IPS-20b (cell line): Measurements from ENCODE around the gene SCN1B.

Source experiments
- H3K27ac ChIP-seq: one replicate; pipeline ENCODE4 v1.5.1; 2013; ENCODE audit warnings: low read length
- H3K27me3 ChIP-seq: 2 replicates; pipeline ENCODE4 v1.6.1; 2013; ENCODE audit warnings: mild to moderate bottlenecking, low read length, inconsistent platforms; ENCODE audit not compliant: insufficient read depth
- H3K36me3 ChIP-seq: 2 replicates; pipeline ENCODE4 v1.6.1; 2013; ENCODE audit warnings: low read depth, mild to moderate bottlenecking, inconsistent platforms, low read length, moderate library complexity; ENCODE audit not compliant: insufficient read depth
- H3K4me1 ChIP-seq: 2 replicates; pipeline ENCODE4 v1.6.1; 2013; ENCODE audit warnings: mild to moderate bottlenecking, control low read depth, inconsistent platforms, low read length, moderate library complexity; ENCODE audit not compliant: insufficient read depth
- H3K4me3 ChIP-seq: 2 replicates; pipeline ENCODE4 v1.5.1; 2013; ENCODE audit warnings: mild to moderate bottlenecking, low read length, inconsistent platforms
- H3K9ac ChIP-seq: 2 replicates; pipeline ENCODE4 v1.6.1; 2013; ENCODE audit warnings: low read depth, mild to moderate bottlenecking, inconsistent platforms, low read length, moderate library complexity
- H3K9me3 ChIP-seq: 2 replicates; pipeline ENCODE4 v1.6.1; 2013; ENCODE audit warnings: mild to moderate bottlenecking, low read depth, low read length, inconsistent platforms; ENCODE audit not compliant: insufficient read depth

SCN1B gene

DNA sequence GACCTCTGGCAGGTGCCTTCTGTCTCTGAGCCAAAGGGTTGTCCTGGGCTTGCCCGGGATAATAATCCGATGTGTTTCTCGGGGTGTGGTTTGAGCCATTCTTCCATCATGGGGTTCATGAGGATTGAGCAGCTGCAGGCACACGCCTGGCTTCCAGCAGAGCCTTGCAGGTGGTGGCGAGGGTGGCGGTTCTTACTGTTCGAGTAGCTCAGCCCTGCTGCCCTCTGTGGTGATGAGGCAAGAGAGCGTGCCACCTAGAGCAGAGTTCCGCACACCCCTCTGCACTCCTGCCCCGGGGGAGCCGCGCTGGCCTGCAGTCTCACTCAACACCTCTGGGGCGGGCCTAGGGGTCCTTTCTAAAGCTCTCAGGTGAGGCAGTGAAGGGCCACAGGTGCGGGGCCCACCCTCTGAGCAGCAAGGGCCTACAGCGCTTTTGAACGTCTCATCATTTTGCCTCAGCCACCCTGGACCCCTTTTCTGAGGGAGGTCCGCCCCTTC is 3.8 kb downstream of the SCN1B start:
- no peaks in the 10 kb centered on the region; the same call in 1 of the 2 replicates for H3K36me3 ChIP-seq
- no peak overlapping the region for H3K27ac ChIP-seq
- peaks cover 38% of the 10 kb centered on the region for H3K27me3 ChIP-seq
- no peak overlapping the region for H3K9ac ChIP-seq
- no peaks in the 10 kb centered on the region for H3K9me3 ChIP-seq
- H3K4me1 ChIP-seq: peaks cover 4% of the 10 kb centered on the region; the same call in 1 of the 2 replicates
- H3K4me3 ChIP-seq: no peak overlapping the region

DNA sequence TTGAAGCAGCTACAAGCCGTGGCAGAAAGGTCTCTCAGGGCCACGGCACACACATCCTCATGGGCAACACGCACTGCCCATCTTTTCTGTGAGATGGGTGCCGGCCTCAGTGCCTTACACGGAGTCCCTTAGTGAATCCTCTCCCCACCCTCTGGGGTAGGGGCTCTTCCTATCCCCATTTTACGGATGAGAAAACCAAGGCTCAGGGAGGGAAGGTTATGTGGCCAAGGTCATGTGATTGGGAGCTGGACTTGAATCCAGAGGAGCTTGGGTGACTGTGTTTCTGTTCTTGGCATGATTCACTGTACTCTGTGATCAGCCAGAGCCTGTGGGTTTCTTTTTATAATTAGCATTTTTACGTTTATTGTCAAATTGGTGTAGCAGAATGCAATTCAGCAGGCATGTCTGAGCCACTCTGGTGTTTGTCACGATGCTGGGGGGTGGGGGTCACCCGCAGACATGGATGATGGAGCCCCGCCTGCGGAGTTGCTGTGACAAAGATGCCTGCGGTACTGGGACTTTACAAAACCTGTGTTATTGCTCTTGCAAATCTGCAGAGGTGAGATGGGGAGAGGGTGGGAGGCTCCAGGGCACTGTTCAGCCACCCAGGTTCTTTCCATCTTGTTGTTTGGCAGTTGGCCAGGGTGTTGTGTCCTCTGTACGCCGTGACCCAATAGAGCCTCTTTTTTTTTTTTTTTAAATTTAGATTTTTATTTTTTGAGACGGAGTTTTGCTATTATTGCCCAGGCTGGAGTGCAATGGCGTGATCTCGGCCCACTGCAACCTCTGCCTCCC is 4.5 kb downstream of the SCN1B start:
- no peak overlapping the region for H3K4me3 ChIP-seq
- no peaks in the 10 kb centered on the region for H3K9me3 ChIP-seq
- H3K27me3 ChIP-seq: peaks cover 35% of the 10 kb centered on the region
- no peak overlapping the region for H3K27ac ChIP-seq
- no peaks in the 10 kb centered on the region; the same call in 1 of the 2 replicates for H3K36me3 ChIP-seq
- no peak overlapping the region for H3K9ac ChIP-seq
- peaks cover 4% of the 10 kb centered on the region; the same call in 1 of the 2 replicates for H3K4me1 ChIP-seq

DNA sequence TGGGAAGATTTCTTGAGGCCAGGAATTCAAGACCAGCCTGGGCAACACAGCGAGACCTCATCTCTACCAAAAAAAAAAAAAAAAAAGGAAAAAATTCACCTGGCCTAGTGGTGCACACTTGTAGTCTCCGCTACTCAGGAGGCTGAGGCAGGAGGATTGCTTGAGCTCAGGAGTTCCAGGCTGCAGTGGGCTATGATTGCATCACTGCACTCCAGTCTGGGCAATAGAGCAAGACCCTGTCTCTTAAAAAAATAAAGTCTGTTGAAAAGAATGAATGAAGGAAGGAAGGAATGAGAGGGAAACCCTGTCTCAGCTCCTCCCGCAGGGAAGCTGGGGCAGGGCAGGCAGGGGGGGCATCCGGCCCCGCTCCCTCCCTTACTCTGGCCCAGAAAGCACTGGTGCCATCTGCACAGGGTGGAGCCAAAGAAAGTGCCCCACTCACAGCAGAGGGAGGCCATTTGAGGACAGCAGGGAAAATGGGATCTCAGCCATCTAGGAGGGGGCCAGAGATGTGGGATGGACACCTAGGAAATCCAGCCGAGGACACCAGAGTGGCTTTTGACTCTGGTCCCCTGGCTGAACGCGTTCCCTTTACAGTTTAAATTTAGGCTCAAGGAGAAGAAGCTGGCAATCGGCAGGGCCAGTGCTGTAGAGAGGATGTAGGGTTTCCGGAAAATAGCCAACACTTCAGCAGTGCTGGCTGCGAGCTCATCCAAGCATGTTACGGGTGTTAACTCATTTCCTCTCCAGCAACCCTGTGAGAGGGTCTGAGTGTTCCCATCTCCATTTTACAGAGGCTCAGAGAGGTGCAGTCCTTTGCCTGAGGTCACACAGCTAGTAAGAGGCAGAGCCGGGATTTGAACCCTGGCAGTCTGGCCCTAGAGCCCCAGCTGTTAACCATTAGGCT is 7.7 kb downstream of the SCN1B start:
- H3K36me3 ChIP-seq: no peaks in the 10 kb centered on the region; the same call in 1 of the 2 replicates
- H3K27ac ChIP-seq: no peak overlapping the region

DNA sequence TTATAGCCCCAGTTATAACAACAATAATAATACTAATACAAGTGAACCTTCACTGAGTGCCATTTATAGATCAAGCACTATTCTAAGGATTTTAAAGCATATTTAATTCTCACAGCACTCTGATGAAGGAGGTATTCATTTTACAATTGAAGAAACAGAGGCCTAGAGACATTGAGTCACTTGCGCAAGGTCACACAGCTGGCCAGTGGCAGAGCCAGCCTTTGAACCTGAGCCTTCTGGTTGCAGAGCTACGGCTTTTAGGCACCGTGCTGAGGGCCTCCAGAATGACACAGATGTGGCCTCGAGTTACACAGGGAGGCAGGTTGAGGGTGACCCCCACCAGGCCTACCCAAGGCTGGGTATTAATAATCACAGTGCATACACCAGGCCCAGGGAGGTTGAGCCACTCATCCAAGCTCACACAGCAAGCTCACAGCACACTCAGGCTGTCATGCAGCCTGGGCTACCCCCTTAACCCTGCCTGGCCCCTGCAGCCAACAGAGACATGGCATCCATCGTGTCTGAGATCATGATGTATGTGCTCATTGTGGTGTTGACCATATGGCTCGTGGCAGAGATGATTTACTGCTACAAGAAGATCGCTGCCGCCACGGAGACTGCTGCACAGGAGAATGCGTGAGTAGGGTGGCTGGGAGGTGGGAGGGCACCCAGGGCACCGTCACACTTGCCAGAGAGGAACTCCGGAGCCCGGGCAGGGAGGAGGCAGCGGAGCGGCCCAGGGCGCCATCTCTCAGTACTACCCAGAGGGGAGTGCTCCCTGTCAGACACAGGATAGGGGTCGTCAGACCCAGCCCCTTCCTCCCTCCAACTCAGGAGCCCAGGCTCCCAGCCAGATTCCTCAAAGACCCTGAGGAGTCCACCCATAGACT is 8.6 kb downstream of the SCN1B start:
- Histone ChIP-seq H3K36me3 (no peaks in the 10 kb centered on the region; the same call in 1 of the 2 replicates), H3K9me3 (no peaks in the 10 kb centered on the region), H3K4me1 (peaks cover 16% of the 10 kb centered on the region; the same call in 1 of the 2 replicates), H3K27me3 (0 out of 2 replicates have a peak, but pooled peaks cover 1% of the 10 kb centered on the region), H3K9ac (peak overlapping the region; percentile 27; the same call in 1 of the 2 replicates), H3K27ac (no peak overlapping the region), H3K4me3 (no peak overlapping the region)

More for the DNA sequence above, 7.7 kb downstream of the SCN1B start:
- H3K4me3 ChIP-seq: no peak overlapping the region
- H3K27me3 ChIP-seq: peaks cover 10% of the 10 kb centered on the region; the same call in 1 of the 2 replicates
- no peak overlapping the region for H3K9ac ChIP-seq
- no peaks in the 10 kb centered on the region for H3K9me3 ChIP-seq
- peaks cover 16% of the 10 kb centered on the region; the same call in 1 of the 2 replicates for H3K4me1 ChIP-seq

DNA sequence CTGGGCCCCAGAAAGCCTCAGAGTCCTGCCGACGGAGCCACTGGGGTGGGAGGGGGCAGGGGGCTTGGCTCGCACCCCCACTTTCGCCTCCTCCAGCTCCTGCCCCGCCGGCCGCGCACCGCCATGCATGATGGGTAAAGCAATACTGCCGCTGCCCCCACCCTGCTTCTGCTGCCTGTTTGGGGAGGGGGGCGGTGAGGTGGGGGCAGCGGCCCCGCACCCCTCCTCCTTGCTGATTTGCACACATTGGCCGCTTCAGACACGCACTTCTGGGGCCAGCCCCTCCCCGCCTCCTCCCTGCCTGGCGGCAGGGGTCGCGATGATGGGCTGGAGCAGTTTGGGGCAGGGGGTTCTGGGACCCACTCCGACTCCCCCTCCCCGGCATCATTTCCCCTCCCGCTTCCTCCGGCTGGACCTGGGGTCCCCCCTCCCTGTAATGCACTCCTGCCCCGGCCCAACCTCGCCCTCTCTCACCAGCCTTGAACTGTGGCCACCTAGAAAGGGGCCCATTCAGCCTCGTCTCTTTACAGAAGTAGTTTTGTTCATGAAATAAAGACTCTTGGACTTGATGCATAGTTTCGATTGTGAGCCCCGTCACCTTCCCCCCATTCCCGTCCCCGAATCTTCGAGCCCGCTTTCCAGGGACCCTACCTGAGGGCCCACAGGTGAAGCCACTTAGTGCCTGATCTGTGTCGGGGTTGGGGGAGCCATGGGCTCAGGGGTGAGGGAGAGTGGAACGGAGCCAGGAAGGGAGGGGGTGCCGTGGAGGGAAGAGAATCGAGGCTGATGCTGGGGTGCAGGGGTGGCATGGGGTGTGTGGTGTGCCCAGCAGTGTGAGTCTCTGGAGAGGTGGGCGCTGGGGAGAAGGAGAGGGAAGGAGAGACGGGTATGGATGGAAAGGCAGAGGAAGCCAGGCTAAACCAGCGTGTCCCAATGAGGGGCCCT is 9.9 kb downstream of the SCN1B start:
- H3K4me3 ChIP-seq: peak overlapping the region; percentile 65; the same call in 1 of the 2 replicates
- H3K27ac ChIP-seq: peak overlapping the region; percentile 42
- peak overlapping the region; percentile 70; the same call in 1 of the 2 replicates for H3K9ac ChIP-seq
- peaks cover 16% of the 10 kb centered on the region; the same call in 1 of the 2 replicates for H3K4me1 ChIP-seq
- no peaks in the 10 kb centered on the region for H3K36me3 ChIP-seq
- H3K9me3 ChIP-seq: no peaks in the 10 kb centered on the region
- H3K27me3 ChIP-seq: no peaks in the 10 kb centered on the region

DNA sequence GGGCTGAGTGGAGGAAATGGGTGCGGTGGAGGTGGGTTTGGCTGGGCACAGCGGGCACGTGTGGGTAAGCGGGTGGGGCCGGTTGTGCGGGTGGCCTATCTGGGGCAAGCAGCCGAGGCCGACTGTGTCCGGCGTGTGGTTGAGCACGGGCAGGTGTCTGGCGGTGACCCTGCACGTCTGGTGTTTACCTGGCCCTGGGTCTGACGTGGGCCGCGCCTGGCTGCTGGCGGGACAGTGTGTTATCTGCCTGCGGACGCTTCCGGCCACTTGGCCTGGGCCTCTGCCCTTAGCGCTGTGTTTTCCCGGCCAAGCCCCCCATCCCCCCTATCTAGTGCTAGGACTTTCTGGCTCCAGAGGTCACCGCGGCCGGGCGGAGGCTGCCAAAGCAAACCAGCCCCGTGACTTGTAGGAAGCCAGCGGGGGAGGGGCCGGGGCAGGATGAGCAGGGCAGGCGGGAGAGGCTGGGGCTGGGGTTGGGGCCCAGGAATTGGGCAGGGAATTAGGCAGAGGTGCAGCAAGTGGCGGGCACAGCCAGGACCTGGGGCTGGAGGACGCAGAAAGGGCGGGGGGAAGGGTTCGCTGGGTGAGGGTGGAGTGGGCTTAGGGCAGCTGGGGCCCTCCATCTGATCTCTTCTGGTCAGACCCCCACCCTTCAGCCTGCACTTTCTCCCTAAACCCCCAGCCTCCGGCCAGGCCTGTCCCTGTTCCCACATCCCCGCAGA is 10.7 kb downstream of the SCN1B start:
- Histone ChIP-seq H3K9ac (peak overlapping the region; percentile 70; the same call in 1 of the 2 replicates), H3K36me3 (no peaks in the 10 kb centered on the region), H3K4me3 (peak overlapping the region; percentile 65; the same call in 1 of the 2 replicates), H3K9me3 (no peaks in the 10 kb centered on the region), H3K4me1 (peaks cover 18% of the 10 kb centered on the region; the same call in 1 of the 2 replicates), H3K27me3 (no peaks in the 10 kb centered on the region), H3K27ac (peak overlapping the region; percentile 42)

DNA sequence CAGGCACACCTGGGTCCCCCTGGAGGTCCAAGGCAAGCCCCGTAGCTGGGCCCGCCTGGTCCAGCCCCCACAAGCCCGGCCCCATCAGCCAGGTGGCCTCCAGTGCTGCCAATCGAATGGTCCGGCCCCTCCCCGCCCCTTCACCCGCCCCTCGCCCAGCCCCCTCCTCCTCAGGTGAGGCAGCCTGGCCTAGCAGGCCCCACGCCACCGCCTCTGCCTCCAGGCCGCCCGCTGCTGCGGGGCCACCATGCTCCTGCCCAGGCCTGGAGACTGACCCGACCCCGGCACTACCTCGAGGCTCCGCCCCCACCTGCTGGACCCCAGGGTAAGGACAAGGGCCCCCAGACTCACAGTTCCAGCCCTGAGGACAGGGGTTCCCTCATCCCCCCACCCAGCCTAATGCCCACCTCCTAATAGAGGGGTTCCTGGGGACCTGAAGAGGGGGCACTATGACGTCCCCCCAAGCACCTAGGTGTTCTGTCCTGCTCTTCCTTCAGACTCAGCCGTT is 11.3 kb downstream of the SCN1B start, which contains the start of gene HPN:
HPN (plus strand) TSS at position 174 of the 508 bp plus-strand sequence. CDS start 786 bp downstream, outside the sequence.
- Histone ChIP-seq H3K4me3 (peak within 1 kb of the TSS; percentile 70), H3K4me1 (peaks cover 18% of the 10 kb centered on the region; the same call in 1 of the 2 replicates), H3K9ac (peak within 1 kb of the TSS; percentile 80; the same call in 1 of the 2 replicates), H3K27ac (peak within 1 kb of the TSS; percentile 82), H3K36me3 (no peaks in the 10 kb centered on the region), H3K9me3 (no peaks in the 10 kb centered on the region), H3K27me3 (no peaks in the 10 kb centered on the region)

DNA sequence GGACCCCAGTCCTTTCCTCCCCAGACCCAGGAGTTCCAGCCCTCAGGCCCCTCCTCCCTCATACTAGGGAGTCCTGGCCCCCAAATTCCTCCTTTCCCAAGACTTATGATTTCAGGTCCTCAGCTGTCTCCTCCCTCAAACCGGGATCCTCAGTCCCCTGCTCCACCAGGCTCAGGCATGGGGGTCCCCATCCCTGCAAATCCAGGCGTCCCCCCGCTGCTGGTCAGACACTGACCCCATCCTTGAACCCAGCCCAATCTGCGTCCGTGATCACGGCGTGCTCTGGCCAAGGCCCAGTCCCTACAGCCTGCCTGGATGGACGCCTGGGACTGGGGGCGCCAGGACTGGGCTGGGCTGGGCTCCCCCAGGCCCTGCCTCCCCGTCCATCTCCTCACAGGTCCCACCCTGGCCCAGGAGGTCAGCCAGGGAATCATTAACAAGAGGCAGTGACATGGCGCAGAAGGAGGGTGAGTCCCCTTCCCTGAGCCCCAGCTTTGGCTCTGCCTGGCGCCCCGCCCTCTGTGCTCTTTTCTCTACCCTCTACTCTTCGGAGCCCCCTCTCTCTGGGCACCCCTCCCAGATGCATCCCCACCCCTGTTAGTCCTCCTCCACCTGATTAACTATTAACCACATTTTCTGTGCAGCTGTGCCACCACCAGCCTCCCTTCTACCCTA is 11.9 kb downstream of the SCN1B start:
- peaks cover 18% of the 10 kb centered on the region; the same call in 1 of the 2 replicates for H3K4me1 ChIP-seq
- H3K4me3 ChIP-seq: peak overlapping the region; percentile 70
- H3K36me3 ChIP-seq: no peaks in the 10 kb centered on the region
- no peaks in the 10 kb centered on the region for H3K9me3 ChIP-seq
- peak overlapping the region; percentile 80; the same call in 1 of the 2 replicates for H3K9ac ChIP-seq
- no peaks in the 10 kb centered on the region for H3K27me3 ChIP-seq
- H3K27ac ChIP-seq: peak overlapping the region; percentile 82
